ENCODE measurements around the gene SLC13A2. TPM values are rescaled to one million over a fixed set of nuclear protein-coding genes. Genes with fewer than 3 reads are reported as not detected.
"Not testable (repeated sequence)": the region's sequence is repeated elsewhere in the genome, so short reads cannot be mapped to it uniquely, and the experiment has no call there.

Gene SLC13A2
- total RNA-seq, 1 donor from 2014 or later = not detected

- DNase-seq (ENCODE audit: low read depth) = no peak
- H3K4me3 ChIP-seq (ENCODE audit: low read depth, low read length) = no peak overlapping the region
- no peak for TF ChIP-seq CTCF (conservative IDR thresholded peaks at IDR 0.05; ENCODE audit: low read depth, low read length)
These were observed 42.1 kb downstream of the SLC13A2 start for GRCh38 chr17:28515518-28515917.

- DNase-seq (ENCODE audit: low read depth) = no peak
- no peak for TF ChIP-seq CTCF (conservative IDR thresholded peaks at IDR 0.05; ENCODE audit: low read depth, low read length)
These were observed 44.7 kb downstream of the SLC13A2 start for GRCh38 chr17:28518132-28518531.

GRCh38 chr17:28518578-28518977 lies 45.1 kb downstream of the SLC13A2 start:
- H3K4me3 ChIP-seq (ENCODE audit: low read depth, low read length) = no peak overlapping the region
- no peak for TF ChIP-seq CTCF (conservative IDR thresholded peaks at IDR 0.05; ENCODE audit: low read depth, low read length)
- DNase-seq (ENCODE audit: low read depth) = no peak

More at GRCh38 chr17:28518132-28518531, 44.7 kb downstream of the SLC13A2 start:
- H3K4me3 ChIP-seq (ENCODE audit: low read depth, low read length) = no peak overlapping the region

- DNase-seq (ENCODE audit: low read depth) = no peak
- no peak for TF ChIP-seq CTCF (conservative IDR thresholded peaks at IDR 0.05; ENCODE audit: low read depth, low read length)
- no peak overlapping the region for H3K4me3 ChIP-seq (ENCODE audit: low read depth, low read length)
These were observed 45.8 kb downstream of the SLC13A2 start for GRCh38 chr17:28519236-28519635.

GRCh38 chr17:28520687-28521086 lies 47.2 kb downstream of the SLC13A2 start:
- no peak overlapping the region for H3K4me3 ChIP-seq (ENCODE audit: low read depth, low read length)
- DNase-seq (ENCODE audit: low read depth) = no peak
- TF ChIP-seq CTCF (conservative IDR thresholded peaks at IDR 0.05; ENCODE audit: low read depth, low read length) = no peak

- DNase-seq (ENCODE audit: low read depth) = no peak
- no peak overlapping the region for H3K4me3 ChIP-seq (ENCODE audit: low read depth, low read length)
- TF ChIP-seq CTCF (conservative IDR thresholded peaks at IDR 0.05; ENCODE audit: low read depth, low read length) = no peak
These were observed 48.1 kb downstream of the SLC13A2 start for GRCh38 chr17:28521311-28522085.

GRCh38 chr17:28522281-28522680 lies 48.8 kb downstream of the SLC13A2 start:
- DNase-seq (ENCODE audit: low read depth); H3K4me3 ChIP-seq (ENCODE audit: low read depth, low read length): not testable (repeated sequence)

All from epithelial cell of proximal tubule (primary cell).